GM19324 (cell line): ENCODE data around the gene CCDC57.

Experiments
- ATAC-seq: cut with Tn5 transposase; IDR thresholded peaks from one replicate; pipeline ENCODE4 v1.9.1; 2021; ENCODE audit warnings: mild to moderate bottlenecking, moderate library complexity; ENCODE audit not compliant: unreplicated experiment, low FRiP score

CCDC57 gene

DNA sequence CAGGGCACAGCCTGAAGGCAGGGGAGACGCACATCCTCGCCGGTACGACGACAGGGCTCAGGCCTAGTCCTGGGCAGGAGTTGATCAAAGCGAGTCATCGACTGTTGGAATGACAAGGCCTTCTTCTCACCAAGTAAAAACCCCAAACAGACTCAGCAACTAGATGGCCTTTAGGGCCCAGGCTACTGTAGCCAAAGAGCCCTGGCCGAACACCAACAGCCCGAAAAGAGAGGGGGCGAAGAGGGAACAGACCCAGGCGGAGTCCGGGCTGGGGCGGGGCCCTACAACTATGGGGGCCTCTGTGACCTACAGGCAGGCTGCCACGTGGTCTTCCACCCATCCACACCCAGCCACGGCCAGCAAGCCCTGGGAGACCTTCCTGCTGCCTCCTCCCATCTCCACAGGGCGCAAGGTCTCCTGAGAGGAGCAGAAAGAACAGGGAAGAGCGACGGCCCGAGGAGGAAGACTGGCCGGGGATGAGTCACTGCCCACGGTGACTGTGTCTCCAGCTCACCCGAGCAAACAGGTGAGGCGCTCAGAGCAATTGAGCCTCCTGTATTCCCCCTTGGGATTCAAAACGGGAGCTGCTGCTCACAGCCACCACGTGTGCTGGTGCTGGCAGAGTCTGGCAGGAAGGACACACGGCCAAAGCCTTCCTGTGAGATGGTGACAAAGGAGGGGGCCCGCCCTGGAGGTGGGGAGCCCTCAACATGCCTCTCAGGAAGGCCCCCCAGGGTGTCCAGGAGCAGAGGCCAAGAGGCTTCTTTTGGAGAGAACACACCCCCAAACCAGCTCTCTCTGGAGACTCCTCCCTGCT lies 33.9 kb upstream of the CCDC57 start:
- ATAC-seq, result no peak

DNA sequence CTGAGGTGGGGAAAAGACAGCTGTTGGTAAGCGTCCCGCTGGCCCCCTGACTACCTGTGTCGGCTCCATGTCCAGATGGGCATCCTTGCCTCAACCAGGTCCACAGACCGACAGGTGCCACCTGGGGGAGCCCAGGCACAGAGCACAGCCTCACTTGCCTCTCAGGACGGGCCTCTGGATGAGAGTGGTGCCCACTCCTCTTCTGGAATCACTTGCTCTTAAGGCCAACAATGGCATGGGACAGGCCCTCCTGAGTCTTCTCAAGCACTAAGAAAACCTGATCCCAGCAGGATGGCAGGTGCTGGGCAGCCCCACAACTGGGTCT lies 33.4 kb upstream of the CCDC57 start:
- no peak for ATAC-seq

DNA sequence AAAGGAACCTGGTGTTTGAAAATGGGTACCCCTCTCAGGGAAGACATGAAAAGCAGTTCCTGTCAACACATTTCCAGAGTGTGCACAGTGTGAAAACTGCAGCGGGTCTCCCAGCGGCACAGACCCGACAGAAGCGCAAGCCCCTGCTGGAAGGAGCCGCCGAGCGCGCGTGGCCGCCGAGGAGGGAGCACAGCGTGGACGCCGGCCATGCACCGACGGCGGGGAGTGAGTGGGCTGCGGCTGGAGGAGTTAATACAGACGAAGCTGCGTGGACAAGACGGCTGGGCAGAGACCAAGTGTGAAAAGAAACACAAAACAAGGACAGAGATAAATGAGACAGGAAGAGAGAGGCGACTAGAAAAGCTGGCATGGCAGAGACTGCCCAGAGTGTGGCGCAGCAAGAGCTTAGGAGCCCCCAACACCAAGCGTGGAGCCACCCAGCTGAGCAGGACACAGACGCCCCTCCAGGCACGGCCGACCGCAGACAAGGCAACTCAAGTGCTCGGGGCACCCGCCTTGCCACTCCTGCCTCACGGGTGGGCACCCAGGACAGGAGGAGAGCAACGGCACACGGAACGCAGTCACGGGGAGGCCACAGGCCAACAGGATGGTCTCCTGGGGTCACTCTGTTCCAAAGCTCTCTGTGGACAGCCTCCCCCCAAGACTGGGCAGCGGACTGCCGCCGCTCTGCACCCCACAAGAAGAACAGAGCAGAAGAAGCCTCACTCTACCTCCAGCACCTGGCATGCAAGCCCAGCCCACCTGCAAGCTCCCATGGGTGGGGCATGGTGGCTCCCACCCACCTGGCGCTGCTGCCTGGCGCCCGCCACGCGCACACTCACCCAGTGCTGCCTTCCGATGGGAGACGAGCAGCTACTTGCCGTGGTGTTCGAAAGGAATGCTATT lies 32.7 kb upstream of the CCDC57 start:
- ATAC-seq, result no peak

DNA sequence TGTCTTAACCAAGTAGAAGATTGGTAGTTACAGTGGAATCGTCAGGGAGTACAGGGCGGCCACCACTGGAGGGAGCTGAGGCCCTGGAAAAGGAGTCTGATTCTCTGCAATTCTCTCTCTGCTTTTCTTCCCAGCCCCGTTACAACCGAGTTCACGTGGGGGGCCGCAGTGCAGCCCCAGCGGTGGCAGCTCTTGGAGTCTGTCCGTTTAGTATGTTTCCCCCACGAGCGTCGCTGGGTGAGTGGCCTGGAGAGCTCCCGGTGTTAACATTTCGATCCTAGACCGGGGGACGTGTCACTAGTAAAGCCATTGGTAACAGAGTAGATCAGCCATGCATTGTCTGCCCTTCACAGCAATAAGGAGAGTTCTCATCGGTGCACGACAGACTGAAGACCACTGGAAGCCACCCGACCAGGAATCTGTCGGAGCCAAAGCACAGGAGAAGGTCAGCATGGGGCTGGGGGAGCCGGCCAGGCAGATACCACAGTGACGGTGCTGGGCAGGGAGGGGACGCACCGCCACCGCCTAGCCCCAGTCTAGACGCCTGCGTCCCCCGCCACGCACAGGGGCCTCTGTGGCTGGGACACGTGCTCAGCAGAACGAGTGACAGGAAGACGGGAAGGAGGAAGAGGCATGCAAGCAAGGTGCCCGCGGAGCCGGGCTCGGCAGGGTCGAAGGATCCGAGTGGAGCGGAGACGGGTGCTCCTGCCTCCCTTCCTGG lies 31.9 kb upstream of the CCDC57 start:
- no peak for ATAC-seq

DNA sequence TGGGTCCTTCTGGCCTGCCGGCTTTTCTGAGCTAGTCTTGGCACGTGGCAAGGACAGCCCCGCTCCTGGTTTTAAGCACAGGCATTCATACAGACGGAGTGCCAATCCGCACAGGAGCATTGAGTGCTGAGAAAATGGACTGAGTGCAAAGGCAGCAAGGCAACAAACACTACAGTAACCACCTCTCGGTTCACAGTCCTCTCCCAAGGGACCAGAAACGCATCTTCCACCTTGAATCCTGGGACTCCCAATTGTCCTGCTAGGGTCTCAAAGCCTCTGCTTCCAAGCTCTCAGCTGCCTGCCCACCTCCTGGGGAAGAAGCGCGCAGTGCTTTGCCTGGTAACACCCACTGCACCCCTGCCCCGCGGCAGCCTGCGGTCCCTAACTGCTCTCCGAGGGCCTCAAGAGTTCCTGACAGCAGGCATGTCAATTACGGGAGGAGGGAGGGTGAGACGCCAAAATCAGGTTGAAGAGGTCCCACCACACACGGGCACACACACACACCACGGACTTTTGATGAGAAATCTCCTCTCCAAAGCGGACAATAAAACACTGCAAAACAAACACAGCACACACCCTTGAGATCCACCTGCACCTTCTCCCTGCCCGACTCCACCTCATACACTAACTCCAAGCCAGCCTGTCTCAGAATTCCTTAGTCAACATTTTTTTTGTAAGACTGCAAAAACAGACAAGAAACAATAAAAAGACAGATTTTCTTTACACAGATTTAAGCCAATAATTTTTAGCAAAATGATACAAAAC lies 31.2 kb upstream of the CCDC57 start:
- no peak for ATAC-seq

DNA sequence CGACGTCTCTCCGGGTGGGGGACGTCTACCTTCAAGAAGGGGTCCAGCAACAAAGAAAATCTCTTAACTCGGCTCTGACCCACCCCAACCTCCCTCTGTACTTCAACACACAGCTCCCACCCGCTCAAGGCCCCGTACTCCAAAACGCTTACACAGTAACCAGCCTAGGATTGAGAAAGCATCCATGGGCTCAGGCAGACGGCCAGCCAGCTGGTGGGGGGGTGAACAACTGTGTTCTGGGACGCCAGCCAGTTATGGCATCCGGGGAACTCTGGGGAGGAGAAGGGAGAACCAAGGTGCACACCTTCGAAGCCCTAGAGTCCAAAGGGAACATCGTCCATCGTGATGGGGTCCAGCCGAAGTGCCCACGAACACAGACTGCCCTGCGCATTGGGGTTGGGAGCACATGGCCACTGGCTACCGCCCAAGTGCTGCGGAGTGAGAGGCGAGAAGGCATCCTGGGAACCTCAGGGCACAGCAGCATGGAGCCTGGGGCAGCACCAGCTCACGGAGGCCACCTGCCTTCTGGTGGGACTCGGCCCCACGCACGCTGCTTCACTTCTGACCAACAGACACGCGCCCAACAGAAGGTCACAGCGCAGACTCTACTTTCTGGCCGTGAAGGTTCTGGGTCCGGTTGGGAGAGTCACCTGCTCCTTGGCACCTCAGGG lies 30.5 kb upstream of the CCDC57 start:
- no peak for ATAC-seq

DNA sequence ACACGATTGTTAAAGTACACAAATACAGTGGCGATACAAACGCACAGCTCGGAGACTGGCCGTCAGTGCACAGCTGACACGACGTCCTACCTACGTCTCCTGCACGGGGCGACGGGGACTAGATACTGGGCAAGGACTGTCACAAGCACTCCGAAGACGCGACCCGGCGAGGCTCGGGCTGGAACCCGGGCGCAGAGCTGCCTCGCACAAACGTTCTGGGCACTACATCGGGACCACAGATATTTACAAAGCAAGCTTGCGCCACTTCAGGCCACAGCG lies 30.0 kb upstream of the CCDC57 start:
- no peak for ATAC-seq

DNA sequence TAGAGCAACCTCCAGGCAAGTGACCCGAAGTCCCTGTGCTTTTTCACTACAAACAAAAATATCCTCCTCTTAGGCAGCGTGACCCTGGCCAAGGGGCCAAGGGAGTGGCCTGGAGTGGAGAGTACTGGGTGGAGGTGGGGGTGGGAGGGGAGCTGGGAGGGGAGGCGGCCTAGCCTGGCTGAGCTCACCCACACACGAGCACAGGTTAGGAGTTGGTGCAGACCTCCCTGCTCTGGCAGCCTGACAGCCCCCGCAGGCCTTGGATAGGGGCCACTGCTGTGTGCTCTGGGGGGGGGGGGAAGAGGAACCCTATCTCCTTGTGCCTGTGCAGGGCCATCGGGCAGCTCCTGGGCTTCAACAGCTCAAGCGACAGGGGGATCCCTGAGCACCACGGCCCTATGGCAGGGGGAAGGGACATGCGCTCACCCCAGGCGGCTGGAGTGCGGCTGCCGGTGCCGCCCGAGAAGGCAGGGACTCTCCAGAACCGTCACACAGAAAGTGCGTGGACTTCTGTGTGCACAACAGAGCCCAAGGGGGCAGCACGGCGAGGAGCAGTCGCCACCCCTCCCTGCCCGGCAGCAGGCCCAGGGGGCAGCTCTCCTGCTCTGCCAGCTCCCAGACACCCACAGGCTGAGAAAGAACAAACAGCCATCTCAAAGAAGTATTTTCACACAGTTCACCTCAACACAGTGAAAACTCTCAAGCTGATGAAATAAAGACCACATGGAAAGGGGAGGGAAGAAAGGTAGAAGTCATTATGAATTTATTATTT lies 29.5 kb upstream of the CCDC57 start:
- ATAC-seq, result no peak

DNA sequence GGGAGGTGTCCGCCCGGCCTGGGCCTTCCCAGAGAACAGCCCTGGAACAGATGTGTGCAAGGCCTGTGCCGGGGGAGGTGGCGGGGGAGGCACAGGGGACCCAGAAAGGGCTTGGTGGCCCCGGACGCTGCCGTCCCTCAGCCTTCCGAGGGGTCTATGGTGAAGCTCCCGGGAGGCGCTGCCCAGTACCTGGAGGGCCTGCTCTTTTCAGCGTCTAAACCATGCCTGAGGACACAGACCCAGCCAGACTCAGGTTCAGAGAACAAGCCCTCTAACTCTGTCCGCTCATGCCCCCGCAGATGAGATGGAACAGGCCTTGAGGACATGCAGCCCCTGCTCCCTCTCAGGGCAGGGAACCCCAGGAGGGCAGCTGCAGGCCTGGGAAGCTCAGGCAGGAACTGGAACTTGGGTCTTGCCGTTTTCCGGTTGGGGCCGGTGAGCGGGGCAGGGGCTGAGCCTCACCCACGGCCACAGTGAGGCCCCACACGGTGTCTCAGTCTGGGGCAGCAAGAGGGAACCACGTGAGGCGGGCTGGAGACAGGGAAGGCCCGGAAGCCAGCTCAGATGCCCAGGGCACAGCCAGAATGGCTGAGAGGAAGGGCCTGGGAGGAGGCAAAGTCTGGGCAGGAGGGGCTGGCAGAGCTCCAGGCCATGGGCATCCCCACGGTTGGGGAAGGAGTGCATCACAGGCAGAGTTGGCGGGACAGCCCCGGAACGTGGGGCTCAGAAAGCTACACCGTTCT lies 28.7 kb upstream of the CCDC57 start:
- ATAC-seq, result no peak

DNA sequence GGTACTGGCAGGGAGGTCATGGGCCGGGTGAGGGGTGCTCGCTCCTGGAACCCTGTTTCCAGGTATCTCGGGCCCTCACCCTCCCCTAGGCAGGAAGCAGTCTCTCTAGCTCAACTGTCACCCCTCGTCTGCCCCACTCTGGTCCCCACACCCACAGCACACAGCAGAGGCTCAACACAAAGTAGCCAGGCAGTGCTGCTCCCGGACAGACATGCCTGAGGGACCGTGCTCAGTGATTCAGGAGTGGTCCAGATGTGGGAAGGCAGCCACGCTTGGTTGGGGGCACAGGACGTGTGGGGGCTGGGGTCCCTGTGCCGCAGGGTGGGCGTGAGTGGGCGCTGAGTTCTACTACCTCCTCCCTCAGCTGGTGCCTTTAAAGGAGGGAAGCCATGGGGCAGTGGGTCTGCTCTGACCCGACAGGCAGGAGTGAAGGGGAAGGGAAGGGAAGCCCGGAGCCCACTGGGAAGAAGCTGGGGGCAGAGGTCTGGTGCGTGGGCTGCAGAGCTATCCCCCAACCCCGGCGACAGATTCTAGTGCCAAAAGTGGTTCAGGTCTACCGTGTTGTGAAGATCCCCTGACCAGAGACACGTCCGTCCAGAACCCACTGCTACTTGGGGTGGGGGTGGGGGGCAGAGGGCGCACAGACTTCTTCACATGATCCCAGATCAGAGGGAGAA lies 28.0 kb upstream of the CCDC57 start:
- ATAC-seq, result no peak

DNA sequence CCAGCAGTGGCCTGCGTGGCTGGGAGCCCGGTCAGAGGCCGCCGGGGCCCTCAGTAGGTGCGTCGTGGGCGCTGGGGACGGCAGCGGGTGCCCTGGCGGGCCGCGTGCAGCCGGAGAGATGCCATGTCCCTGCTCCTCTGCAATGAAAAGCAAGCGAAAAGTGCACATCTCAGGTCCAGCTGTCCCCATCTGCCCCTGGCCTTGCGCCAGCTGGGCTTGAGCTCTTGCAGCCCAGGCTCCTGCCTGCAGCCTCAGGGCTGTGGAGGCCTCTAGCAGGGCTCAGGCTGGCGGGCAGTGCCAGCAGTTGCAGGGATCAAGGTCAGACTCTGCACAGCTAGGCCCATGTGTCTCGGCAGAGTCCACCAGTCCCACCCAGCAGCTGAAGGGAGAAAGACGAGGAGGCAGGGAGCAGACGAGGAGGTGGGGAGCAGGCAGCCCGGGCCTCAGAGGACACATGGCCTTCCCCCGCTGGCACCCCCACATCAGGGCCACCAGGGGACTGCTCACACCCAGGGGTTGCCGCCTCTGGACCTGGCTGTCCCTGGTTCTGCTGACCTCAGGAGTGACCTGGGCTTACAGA lies 27.4 kb upstream of the CCDC57 start:
- no peak for ATAC-seq

DNA sequence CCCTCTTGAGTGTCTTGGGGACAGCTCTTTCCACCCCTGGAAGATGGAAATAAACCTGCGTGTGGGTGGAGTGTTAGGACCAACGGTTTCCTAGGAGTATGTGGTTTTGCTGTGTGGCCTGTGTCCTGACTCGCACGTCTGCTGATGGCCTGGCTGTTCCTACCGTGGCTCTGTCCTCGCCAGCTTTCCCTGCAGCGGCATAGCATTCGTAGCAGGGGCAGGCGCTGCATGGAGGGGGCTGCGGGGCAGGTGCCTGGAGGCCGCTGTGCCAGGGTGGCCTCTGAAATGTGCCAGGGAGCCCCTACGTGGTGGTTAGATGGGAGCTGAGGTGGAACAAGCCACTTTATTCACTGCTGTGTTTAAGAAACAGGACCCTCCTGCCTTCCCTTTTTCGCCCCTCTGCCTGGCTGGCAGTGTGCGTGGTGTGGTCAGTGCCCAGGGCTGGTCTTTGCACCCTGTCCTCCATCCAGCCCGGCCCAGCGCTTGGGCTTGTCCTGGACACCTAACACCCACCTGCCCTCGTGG lies 26.8 kb upstream of the CCDC57 start:
- ATAC-seq, result no peak

DNA sequence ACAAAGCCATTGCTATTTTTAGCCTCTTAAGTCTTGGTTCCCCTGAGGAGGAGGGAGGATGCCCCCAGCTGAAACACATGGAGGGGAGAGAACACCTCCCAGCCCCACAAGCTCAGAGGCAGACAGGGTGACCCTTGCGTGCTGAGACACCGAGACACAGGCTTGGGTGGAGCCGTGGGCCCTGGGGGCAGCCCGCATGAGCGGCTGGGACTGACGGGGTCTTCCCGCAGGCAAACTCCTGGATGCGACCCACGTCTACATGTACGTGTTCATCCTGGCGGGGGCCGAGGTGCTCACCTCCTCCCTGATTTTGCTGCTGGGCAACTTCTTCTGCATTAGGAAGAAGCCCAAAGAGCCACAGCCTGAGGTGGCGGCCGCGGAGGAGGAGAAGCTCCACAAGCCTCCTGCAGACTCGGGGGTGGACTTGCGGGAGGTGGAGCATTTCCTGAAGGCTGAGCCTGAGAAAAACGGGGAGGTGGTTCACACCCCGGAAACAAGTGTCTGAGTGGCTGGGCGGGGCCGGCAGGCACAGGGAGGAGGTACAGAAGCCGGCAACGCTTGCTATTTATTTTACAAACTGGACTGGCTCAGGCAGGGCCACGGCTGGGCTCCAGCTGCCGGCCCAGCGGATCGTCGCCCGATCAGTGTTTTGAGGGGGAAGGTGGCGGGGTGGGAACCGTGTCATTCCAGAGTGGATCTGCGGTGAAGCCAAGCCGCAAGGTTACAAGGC lies 26.0 kb upstream of the CCDC57 start:
- no peak for ATAC-seq

DNA sequence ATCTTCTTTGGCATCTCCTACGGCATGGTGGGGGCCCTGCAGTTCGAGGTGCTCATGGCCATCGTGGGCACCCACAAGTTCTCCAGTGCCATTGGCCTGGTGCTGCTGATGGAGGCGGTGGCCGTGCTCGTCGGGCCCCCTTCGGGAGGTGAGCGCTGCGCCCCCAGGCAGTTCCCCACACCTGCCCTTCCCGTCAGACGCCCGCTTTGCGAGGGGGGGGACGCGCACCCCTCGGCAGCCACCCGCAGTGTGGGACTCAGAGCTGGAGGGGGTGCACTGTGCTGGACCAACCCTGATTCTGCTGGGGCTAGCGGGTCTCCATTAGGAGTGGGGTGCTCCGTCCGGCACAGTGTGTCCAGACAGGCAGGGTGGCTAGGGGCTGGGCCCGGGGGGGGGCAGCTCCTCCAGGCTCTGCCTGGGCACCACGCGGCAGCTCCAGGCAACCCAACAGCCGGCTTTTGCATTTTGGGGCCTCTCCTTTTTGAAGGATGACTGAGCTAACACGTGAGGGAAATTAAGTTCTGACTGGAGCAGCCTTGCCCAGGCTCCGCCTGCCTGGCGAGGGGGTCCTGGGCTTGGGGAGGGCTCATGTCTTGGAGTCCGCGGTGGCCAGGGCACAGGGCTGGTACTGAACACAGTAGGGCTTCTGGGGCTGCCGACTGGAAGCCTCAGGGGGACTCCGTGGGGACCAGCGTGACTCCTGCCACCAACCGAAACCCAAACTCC lies 25.3 kb upstream of the CCDC57 start:
- ATAC-seq, result no peak

DNA sequence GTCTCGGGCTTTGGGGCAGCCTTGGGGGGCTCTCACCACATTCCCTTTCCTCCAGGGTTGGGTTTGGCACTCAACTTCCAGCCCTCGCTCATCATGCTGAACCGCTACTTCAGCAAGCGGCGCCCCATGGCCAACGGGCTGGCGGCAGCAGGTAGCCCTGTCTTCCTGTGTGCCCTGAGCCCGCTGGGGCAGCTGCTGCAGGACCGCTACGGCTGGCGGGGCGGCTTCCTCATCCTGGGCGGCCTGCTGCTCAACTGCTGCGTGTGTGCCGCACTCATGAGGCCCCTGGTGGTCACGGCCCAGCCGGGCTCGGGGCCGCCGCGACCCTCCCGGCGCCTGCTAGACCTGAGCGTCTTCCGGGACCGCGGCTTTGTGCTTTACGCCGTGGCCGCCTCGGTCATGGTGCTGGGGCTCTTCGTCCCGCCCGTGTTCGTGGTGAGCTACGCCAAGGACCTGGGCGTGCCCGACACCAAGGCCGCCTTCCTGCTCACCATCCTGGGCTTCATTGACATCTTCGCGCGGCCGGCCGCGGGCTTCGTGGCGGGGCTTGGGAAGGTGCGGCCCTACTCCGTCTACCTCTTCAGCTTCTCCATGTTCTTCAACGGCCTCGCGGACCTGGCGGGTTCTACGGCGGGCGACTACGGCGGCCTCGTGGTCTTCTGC lies 24.6 kb upstream of the CCDC57 start:
- no peak for ATAC-seq
